SK-N-MC (cell line): Measurements from ENCODE around the gene PXMP2.

ENCODE experiments used
- EZH2 ChIP-seq: fragments of 200-600 bp; sonication (generic); IDR thresholded peaks from one replicate; pipeline ENCODE4 v1.6.1; 2017; ENCODE audit warnings: antibody characterized with exemption
- POLR2AphosphoS5 ChIP-seq: IDR thresholded peaks from 2 replicates; pipeline ENCODE4 v1.6.1; 2012; ENCODE audit warnings: mild to moderate bottlenecking, low read depth, low read length, borderline replicate concordance

DNA sequence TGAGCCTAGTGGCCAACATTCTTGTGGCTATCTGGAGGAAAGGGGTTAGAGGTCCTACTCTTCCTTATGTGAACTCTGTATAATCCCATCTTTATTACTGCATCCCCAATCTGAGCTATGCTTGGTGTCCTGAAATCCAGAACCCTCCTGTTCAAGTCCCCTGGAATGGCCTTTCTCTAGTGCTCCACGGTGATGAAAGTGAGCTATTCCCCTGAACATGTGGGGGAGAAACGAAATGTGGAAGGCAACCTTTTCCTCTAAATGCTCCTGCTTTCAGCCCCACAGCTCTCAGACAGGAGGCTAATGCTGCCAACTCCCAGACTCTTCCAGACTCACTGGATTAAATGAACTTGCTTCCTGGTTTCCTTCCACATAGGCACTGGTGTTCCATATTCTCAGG is 20.8 kb downstream of the PXMP2 start:
- TF ChIP-seq POLR2AphosphoS5 (no peak), EZH2 (no peak)
